NT2/D1 (cell line): ENCODE data around the gene CAPG.

Experiments
- YY1 ChIP-seq: IDR thresholded peaks from 2 replicates; pipeline ENCODE4 v1.6.1; 2011; ENCODE audit not compliant: insufficient read length, insufficient read depth
- ZNF274 ChIP-seq: IDR thresholded peaks from 2 replicates; pipeline ENCODE4 v1.6.1; 2011; ENCODE audit warnings: mild to moderate bottlenecking, low read depth, low read length

DNA sequence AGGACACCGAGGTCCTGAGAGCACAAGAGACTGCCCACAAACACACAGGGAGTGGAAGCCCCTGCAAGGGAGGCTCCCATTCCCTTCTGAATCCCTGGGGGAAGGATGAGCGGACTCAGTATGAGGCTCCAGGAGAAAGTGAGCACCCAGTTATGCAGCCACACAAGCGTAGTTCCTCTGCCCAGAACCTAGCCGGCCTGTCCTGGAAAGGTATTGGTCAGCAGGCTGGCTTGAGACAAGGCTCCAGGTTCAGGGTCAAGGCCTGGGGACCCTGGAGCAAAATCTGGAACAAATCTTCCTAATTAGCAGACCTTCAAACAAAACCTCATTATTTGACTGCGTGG, 1.2 kb upstream of the CAPG start:
- no peak for TF ChIP-seq YY1
- no peak for TF ChIP-seq ZNF274
